ENCODE measurements around the gene CYTH2.
A peak's percentile ranks its signal among the peaks of the same experiment; 100 is the strongest.

CYTH2 gene

DNA sequence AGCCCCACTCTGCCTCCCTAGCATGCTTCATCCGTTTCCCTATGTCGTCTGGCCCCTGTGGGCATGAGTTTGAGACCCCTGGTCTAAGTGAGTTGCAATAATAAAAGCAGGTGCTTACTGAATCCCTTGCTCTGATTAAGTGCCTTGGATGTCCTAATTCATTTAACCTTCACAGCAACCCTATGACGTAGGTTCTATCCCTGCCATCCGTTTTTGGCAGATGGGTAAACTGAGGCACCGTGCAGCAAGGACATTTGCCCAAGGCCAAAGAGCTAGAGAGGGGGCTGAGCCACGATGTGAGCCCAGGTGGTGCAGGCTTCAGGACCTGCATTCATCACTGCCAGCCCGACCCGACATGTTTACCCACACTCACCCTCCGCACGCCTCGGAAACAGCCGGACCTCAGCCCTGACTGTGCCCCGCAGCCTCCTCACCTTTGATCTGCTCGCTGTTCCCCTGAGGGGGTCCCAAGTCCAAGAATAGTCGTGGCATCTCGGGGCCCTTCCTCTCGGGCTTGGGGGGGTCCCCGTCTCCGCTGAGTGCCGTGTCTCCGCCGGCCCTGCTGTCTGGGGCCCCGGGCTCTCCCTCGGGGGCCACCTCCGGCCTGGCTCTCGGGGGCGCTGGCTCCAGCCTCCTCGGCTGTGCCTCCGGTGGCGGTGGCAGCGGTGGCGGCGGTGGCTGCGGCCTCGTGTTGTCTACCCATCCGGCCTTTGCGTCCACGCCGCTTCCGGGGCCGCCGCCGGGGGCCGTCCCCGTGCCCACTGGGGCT lies 28.0 kb downstream of the CYTH2 start:
- no peak for DNase-seq

DNA sequence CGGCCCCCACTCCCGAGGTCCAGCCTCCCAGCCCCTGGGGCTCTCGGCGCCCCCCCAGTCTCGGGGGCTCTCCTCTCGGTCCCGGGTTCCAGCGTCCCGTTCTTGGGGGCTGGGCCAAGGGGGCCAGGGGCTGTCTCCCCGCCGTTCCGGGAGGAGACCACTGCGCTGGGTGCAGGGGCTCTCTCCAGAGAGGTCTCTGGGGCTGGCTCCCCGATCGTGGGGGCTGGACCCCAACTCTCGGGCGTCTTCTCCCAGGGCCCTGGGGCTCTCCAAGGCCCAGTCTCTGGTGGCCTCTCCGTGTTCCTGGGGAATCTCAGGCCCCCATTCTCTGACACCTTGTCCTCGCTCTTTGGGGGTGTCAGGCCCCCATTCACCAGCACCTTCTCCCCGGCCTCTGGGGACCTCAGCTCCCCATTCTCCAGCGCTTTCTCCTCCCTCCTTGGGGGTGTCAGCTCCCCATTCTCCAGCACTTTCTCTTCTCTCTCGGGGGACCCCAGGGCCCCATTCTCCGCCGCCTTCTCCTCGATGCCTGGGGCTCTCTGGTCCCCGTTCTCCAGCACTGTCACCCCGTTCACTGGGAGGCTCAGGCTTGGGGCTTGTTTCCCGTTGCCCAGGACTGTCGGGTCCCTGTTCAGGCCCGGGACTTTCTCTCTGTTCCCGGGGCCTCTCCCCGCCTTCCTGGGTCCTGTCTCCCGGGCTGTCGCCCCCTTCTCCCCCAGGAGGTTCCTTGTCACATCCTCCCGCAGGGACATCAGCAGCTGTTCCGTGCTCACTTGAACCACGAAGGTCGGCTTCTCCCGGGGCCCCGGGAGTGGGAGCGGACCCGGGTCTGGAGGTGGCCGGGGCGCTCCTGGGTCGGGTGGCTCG lies 28.8 kb downstream of the CYTH2 start:
- DNase-seq: no peak

DNA sequence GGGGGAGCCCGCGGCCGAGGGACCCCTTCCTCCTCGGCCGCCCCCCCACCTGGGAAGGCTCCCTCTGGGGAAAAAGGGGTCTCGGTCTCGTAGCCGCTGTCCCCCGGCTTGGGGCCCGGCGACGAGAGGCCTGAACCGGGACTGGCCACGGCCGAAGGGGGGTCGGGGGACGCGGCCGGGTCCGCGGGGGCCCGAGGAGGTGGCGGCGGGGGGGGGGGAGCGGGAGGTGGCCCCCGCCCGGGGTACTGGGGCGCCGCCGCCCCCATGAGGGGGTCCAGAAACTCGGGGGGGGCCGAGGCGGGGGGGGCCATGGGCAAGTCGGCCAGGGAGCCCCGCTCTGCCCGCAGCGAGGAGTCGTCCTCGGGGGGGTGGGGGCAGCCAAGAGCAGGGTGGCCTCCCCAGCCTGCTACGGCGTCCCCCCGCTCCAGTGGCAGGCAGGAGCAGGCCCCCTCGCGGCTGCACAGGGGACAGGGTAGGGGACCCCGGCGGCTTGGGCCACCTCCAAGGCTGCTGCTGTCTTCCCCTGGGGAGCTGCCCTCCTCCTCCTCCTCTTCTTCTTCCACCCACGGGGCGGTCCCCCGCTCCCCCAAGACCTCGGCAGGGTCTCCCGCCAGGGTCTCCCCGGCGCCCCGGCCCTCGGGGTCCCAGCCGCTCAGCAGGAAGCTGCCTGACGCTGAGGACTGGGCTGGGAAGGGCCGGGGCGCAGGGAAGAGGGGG lies 29.6 kb downstream of the CYTH2 start:
- DNase-seq: no peak

DNA sequence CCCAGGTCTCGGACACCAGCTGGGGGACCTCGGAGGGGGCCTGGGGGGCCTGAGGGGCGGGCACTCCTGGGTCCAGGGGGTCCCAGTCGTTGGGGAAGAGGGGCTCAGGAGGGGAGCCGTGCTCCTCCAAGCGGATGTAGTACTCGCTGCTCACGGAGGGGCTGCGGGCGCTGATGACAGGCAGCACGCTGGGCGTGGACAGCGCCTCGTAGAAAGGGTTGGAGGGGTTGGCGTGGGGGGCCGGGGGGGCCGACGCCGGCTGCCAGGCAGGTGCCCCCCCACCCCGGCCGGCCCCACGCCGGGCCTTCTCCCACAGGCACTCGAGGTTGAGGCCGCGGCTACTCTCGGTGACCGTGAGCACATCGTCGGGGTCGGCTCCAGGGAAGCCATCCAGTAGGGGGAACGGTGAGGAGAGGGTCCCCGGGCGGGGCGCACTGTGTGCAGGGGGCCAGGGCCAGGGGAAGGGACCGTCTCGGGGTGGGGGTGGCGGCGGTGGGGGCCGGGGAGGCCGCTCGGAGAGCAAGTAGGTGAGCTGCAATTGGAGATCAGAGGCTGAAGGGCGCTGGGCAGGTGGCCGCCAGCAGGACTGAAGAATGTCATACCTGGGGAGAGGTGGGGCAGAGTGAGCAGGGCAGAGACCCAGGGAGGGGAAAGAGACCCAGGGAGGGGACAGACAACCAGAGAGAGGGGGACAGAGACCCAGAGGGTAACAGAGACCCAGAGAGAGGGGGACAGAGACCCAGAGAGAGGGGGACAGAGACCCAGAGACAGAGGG lies 30.3 kb downstream of the CYTH2 start:
- no peak for DNase-seq

DNA sequence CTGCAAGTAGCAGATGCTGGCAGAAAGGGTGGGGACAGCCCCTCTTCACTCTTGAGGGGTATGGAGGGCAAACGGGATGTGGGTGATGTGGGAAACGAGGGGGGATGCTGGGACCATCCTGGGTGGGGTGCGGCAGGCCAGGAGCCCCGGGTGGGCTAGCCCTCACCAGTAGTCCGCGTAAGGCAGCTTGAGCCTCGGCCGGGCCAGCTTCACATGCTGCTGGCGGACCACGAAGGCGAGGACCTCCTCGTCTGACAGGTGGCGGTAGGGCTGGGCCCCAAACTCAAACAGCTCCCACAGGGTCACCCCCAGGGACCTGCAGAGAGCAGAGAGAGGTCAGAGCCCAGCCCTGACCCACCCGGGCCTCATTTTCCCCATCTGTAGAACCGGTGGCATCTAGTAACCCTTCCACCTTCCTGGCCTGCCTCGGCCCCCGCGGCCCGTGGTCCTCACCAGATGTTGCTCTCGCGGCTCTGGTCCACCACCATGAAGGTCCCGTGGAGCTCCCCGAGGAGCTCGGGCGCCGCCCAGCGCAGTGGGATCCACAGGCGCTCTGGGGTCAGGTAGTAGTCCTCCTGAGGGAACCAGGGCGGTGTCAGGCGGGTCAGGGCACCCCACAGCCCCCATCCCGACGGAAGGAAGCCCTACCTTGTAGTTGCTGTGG lies 31.8 kb downstream of the CYTH2 start:
- DNase-seq: no peak

DNA sequence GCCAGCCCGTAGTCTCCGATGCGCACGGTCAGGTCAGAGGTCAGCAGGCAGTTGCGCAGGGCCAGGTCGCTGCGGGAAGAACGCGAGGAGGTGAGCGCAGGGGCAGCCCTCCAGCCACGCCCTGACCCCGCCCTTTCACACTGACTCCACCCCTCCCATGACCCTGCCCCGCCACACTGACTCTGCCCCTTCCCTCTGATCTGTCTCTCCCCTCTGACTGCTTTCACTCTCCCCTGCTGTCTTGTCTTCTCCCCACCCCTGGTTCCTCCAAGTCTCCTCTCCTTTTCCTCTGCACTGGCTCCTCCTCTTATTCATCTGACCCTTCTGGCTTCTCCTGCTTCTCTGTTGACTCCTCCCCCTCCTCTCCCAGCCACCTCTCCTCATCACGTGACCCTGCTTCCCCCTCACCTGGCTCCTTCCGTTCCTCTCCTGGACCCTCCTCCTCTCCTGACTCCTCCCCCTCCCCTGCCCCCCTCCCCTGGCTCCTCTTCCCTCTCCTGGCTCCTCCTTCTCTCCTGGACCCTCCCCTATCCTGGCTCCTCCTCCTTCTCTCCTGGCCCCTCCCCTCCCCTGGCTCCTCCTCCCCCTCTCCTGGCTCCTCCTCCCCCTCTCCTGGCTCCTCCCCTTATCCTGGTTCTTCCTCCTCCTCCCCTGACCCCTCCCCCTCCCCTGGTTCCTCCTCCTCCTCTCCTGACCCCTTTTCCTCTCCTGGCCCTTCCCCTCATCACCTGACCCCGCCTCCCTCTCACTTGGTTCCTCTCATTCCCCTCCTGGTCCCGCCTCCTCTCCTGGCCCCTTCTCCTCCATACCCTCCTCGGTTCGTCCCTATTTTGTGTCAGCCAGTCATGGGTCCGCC lies 32.6 kb downstream of the CYTH2 start:
- DNase-seq: peak; percentile 81

DNA sequence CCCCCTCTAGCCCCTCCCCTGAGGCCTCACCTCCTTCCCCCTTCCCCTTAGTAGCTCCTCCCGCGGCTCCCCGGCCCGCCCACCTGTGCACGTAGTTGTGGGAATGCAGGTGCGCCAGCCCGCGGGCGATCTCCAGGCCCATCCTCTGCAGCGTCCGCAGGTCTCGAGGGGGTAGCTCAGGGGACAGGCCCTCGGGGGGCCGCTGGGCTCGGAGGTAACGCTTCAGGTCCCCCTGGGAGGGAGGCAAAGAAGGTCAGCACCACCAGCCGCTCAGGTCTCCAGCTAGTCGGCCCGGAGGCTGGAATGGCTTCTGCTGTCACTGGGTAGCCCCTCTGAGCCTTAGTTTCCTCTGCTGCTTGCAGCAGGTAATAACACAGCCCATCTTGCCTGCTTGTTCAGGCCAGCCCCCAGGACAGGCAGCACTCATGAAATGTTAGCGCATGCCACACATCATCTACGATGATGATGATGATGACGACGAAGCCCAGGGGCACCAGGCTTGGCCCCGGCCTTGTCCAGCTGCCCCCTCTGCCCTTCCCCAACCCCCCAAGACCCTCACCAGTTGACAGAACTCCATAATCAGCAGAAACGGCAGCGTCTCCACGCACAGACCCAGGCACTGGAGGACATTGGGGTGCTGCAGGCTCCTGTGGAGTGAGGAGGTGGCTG lies 33.3 kb downstream of the CYTH2 start:
- DNase-seq: no peak

DNA sequence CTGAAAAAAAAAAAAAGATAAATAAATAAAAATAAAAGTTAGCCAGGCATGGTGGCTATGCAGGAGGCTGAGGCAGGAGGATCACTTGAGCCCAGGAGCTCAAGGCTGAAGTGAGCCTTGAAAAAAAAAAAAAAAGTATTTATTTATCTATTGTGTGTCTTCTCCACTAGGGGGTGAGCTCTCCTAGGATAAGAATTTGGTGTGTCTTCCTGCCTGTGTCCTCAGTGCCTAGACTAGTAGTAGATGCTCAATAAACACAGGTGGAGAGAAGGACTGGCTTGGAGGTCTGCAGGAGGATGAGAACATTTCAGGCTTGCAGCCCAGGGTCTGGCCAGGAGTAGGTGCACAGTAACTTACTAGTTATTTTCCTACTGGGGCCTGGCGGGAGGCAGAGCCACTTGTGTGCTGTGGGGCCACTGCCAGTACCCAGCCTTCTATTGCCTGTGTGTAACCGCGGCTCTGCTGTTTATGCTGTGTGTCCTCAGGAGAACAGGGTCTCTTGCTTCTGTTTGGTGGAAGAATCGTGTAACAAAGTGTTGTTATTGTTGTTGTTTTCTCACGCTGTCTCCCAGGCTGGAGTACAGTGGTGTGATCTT lies 37.1 kb downstream of the CYTH2 start:
- DNase-seq: no peak

DNA sequence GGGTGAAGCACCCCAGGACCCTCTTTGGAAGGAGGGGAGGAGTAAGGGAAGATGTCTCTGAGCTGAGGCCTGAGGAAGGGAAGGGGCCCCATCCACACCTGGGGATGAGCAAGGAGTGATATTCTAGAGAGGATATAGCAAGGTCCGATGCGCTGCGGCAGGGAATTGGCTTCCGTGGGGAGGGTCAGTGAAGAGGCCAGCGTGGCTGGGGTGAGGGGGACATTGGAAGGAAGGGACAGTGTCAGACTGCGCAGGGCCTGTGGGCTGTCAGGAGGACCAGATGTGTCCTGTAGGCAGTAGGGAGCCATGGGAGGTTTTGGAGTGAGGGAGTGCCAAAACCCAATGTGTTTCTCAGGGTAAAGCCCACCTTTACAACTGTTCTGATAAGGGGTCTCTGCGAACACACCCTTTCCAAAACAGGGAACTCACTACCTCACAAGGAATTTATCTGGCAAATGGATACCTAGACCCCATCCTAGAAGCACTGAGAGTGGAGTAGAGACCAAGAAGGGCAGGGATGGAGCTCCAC lies 38.8 kb downstream of the CYTH2 start:
- no peak for DNase-seq

DNA sequence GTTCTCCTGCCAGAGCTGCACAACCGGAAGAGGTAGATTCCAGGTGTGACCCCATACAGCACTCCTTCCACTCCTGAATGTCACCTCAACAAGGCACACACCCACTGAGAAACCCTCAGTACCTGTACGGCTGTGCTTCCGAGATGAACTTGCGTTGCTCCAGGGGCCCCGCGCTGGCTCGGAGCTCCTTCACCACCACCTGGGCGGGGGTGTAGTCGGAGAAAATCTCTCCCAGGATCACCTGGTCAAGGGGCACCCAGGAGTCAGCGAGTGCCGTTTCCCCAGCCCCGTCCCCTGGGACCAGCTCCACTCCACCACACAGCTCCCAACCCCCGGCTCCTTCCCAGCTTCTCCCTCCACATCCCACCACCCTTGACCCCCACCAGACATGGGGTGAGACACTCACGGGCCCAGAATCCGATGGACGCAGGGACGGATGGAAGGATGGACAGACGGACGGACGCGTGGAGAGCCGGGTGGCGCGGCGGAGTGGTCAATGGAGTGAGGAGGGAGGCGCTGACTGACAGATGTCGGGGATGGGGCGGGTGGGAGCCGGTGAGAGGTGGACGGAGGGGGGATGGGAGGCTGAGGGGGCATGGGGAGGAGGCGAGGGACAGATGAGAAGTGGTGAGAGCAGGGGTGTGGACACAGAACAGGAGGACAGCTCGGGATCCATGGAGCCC lies 39.7 kb downstream of the CYTH2 start:
- DNase-seq: no peak

DNA sequence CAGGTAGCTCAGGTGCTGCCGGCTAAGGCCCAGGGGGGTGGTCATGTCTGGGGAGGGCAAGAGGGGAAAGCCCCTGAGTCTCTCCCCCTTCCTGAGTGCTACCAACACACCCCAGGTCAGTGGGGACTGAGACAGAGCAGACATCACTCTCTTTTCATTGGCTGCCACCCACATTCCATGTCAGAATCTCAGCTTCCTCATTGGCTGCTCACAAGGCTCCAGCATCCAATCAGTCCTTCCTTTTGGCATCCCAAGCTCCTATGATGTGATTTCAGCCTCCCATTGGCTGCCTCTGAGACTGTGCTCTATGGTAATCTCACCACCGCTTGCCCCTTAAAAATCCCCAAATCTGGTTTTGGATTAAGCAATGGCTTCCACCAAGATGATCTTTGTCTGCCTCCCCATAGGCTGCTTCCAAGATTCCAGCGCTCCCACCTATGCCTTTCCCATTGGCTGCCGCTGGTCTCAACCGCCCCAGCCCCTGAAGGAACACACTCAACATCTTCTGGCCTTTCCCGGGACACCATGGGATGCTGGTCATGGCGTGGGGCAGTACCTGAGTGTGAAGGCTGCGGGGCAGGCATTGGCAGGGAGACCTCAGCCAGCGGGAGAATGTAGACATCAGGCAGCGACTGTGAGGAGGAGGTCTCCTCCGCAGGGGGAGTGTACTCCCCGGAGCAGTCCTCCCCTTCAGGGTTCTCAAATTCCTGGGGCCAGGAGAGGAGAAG lies 40.5 kb downstream of the CYTH2 start:
- no peak for DNase-seq

DNA sequence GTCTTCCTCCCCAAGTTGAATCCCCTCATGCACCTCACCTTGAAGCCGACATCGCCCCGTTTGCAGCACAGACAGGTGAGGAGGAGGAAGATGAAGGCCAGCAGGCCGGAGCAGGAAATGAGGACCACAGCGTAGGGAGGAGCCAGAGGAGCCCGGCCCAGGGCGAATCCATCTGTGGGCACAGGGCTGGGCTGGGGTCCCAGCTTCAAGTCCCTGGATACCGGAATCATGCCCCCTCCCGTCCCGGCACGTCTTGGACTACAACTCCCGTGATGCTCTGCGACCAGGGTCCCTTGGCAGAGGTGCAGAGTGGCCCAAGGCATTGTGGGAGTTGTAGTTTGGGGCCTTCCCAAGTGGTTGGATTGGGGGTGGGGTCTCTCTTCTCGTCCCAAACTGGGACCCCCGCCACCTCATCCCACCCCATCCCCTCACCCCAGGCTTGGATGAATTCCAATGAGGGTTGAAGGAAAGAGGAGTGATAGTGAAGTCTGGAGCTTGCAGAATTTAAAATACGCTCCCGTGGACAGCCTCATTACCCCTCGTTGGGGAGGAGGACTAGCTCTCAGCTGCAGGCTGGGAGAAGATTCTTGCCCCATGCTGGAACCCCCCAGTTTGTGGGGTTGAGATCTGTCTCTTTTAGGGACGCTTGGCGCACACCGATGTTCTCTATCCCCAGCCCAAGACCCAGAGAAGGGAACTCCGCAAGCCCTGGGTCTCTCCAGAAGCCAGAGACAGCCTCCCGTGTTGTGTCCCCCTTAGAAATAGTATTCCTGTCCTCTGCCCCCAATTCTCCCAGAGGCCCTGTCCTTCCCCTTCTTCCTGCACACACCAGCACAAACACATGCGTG lies 41.5 kb downstream of the CYTH2 start:
- DNase-seq: peak; percentile 85

DNA sequence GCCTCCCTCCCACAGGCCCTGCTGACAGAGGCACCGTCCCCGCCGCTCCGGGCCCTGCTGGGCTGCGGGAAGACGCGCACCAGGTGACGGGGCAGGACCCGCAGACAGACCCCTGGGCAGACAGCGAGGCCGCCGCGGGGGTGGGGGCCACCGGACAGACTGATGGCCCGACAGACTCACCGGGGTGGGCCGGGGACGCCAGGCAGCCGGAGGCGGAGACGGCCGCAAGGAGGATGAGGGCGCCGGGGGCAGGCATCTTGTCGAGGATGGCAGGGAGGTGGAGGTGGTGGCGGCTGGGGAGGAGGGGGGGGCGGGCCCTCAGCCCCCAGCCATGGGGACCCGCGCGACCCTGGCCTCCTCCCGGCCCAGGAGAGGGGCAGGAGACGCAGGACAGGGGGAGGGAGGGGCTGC lies 42.2 kb downstream of the CYTH2 start:
- DNase-seq: peak; percentile 29

DNA sequence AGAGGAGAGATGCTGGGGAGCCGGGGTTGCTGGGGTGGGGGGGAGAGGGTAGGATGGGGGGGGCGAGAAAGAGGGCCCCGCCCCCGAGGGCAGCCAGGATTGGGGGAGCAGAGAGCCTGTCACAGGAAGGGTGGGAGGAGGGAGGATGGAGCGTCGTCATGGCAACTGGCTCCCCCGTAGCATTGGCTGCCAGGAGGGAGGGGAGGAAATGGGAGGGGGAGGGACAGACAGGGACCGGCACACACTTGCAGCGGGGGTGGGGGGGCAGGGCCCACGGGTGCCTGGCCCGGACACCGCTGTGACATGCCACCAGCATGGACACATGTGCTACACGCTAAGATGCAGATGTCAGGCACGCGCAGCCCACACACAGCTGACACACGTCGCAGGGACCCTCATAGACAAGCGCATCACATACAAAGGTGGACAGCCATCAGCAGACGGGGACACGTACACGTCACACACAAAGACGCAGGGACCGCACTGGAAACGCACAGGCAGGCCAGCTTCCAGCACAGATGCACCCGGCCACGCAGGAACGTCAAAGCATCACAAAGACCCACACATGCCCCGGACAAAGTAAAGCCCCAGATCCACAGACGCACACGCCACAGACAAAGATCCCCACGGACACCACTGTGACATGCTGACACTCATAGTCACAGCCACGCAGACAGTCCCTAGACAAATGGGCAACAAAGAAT lies 42.8 kb downstream of the CYTH2 start, which contains the start of gene LMTK3:
Gene LMTK3, minus strand, starts transcription at position 36 of the 704 bp plus-strand sequence. CDS start 259 bp downstream, outside the sequence.
- peak; percentile 84 for DNase-seq

DNA sequence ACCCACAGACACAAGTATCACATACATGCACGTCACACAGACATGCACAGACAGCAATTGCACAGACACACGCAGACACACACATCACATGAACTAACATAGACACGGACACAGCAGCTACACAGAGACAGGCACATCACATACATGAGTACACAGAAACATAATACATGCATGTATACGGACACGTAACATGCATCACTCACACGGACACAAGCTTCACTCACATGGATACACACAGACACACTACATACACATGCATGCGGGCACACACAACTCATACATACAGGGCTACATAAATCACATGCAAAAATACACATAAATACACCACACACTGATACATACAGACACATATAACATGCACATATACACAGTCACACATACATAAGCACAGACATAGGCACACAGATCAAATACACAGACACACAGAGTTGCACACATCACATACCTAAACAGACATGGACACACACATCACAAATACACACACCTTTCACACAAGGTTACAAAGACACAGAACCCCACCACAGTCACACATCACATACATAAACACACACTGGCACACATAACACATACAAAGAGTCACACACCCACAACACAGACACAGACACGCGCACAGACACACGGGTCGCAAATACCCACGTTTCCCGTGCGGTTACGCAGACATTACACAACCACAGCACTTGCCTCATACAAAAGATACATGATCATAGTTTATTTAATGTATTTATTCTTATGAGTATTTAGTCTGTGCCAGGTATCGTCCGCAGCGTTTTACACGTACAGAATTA lies 43.5 kb downstream of the CYTH2 start:
- DNase-seq: no peak
